ENCODE data around the gene UST.
"Not testable (repeated sequence)": the region's sequence is repeated elsewhere in the genome, so short reads cannot be mapped to it uniquely, and the experiment has no call there.

UST gene

GRCh38 chr6:148736774-148737412, 9.9 kb upstream of the UST start:
- DNase-seq, result no peak

GRCh38 chr6:148737806-148738205, 9.0 kb upstream of the UST start:
- DNase-seq, result no peak

GRCh38 chr6:148738946-148739821, 7.6 kb upstream of the UST start:
- no peak for DNase-seq

GRCh38 chr6:148739822-148740128, 7.1 kb upstream of the UST start:
- no peak for DNase-seq

GRCh38 chr6:148743476-148743875, 3.4 kb upstream of the UST start:
- no peak for DNase-seq

GRCh38 chr6:148745926-148746325, 904 bp upstream of the UST start:
- no peak for DNase-seq

- DNase-seq, result no peak
These were observed 278 bp downstream of the UST start for GRCh38 chr6:148747145-148747470.

GRCh38 chr6:148747471-148748165, 788 bp downstream of the UST start:
- DNase-seq, result peak; percentile 33 to 48

- no peak for DNase-seq
These were observed 2.8 kb downstream of the UST start for GRCh38 chr6:148749674-148750073.

GRCh38 chr6:148750838-148751792, 4.3 kb downstream of the UST start:
- DNase-seq, result no peak

- DNase-seq, result no peak
These were observed 5.0 kb downstream of the UST start for GRCh38 chr6:148751793-148752170.

GRCh38 chr6:148755379-148755778, 8.5 kb downstream of the UST start:
- DNase-seq, result not testable (repeated sequence)

GRCh38 chr6:148757944-148758480, 11.2 kb downstream of the UST start:
- DNase-seq, result no peak

GRCh38 chr6:148758492-148758891, 11.7 kb downstream of the UST start:
- DNase-seq, result no peak

GRCh38 chr6:148760258-148760534, 13.4 kb downstream of the UST start:
- no peak for DNase-seq

- DNase-seq, result peak in 1 of 2 donors; percentile 25
These were observed 14.0 kb downstream of the UST start for GRCh38 chr6:148760568-148761526.

GRCh38 chr6:148761527-148762011, 14.7 kb downstream of the UST start:
- DNase-seq, result no peak

- no peak for DNase-seq
These were observed 15.4 kb downstream of the UST start for GRCh38 chr6:148762231-148762630.

GRCh38 chr6:148764259-148765020, 17.6 kb downstream of the UST start:
- DNase-seq, result not testable (repeated sequence)
